Activated naive CD4-positive, alpha-beta T cell treated with anti-CD3 and anti-CD28 coated beads, Interleukin-2, amount 50 U/mL, for 16 hours (primary cell): ENCODE data around the gene LRP1B.

Source experiments
- DNase-seq: peaks from one replicate; pipeline ENCODE4 v3.0.0-alpha.2; 2020

The LRP1B gene

DNA sequence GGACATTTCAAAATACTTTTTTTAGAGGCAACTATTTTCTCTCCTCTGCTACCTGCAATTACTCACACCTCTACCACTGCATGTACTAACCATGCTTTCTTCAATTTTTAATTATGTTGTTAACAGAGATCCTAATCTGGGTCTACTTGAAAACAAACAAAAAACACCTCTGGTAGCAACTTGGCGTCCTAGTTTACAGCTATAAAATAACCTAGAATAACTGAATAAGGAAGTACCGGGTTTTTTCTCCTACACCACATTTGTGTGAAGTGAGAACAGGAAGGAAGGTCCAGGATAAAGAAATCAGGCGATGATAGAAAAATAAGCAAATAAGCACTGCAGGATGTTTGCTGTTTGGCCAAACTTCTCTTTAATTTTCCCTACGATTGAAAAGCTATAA, 633.5 kb downstream of the LRP1B start:
- no peak for DNase-seq

DNA sequence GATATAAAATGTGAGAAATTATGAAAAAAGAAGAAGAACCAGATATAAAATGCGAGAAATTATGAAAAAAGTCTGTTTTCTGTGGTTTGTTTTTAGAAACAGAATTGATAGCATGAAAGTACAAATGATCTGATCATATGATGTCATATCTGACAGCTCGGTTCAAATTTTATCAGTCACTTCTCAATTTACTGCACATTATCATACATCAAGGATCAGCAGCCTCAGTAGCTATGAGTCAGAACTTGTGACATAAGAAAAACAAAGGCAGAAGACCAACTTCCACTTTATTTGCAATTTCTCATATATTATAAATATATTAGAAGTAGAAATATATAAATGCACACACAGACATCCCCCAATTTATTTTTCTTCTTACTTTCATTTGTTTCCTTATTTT, 634.0 kb downstream of the LRP1B start:
- no peak for DNase-seq

DNA sequence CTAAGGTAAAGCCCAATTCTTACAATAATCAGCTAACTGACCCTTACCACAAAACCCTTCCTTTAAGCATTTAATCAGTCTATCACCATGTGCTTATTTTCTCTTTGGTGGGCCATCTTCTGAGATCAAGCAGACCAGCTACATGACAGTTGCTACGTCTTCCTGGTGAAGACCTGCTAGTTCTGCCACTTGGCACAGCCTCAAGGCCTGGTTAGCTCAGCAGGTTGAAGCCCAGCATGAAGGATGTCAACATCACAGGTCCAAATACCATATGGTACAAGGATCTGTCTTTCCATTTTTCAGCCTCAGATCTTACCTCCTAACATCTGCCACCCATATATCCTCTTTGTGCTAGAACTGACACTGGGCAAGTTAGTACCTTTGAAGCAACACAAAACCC, 636.9 kb downstream of the LRP1B start:
- no peak for DNase-seq

DNA sequence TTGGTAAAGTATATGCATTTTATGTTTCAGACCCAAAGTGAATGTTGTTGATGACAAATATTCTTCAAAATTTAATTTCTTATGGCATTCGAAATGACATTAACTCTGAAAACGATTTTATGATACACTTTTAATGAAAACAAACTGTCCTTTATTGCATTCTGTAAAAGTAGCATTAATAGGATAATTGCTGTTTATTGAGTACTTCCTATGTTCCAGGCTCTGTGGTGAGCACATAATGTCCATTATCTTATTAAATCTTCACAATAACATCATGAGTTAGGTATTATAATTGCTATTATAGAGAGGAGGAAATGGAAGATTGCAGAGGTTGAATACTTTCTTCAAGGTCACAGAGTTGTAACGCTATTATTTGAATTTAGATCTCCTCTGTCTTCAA, 638.0 kb downstream of the LRP1B start:
- no peak for DNase-seq

DNA sequence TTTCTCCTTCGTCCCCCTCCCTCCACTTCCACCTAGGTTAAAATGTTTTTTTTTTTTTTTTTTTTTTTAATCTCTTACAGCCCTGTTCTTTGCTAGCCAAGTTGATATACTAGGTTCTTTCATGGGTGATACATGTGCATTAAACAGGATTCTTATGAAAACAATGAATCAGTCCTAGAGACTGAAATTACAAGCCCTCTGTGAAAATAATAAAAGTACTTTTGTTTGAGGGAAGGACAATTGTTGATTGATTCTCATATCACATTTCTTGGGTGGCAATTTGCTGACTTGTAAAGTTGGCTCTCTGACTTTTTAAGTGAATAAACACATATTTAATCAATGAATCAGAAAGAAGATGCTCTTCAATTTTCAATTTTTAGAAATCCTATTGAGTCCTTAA, 639.9 kb downstream of the LRP1B start:
- DNase-seq, result no peak

DNA sequence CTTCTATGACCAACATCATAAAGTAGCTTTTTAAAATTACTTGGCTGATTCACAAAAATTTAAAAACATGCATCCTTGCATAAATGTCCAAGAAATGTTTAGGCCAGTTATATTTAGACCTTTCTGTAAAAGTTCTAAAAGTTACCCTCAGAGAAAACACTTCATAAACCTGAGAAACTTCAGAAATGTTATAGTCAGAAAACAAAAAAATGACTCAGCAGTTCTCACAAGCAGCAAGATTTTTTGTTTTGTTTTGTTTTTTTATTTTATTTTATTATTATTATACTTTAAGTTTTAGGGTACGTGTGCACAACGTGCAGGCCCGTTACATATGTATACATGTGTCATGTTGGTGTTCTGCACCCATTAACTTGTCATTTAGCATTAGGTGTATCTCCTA, 648.1 kb downstream of the LRP1B start:
- DNase-seq, result no peak

DNA sequence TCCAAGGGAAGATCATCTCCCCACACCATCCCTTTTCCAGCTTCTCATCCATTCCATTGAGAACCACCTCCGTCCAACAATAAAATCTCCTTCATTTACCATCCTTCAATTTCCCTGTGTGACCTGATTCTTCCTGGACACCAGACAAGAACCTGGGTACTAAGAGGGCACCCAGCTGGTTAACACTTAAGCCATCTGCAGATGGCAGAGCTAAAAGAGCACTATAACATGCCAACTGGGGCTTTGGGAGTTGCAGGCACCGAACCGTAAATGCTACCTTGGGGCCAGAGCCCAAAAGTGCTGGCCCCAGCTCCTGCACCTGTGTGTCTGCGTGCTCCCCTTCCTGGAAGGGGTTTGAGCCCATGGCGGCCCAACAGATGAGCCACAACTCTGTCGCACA, 655.0 kb downstream of the LRP1B start:
- DNase-seq, result no peak

DNA sequence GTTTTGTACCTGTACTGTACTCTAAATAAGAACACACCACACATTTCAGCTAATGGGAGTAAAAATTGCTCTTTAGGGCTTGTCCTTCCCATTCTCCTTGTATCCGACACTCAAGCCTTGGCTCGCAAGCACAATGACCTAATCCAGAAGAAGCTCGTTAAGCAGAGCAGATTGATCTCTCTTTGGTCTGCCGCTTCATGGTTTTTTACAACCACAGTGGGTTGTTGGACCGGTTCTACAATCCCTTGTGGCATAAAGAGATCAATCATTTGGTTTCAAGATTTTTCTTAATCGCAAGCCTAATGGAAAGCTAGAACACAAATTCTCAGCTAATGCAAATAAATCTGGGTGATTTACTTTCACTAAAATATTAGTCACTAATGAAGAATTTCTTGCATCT, 662.1 kb downstream of the LRP1B start:
- DNase-seq, result no peak

DNA sequence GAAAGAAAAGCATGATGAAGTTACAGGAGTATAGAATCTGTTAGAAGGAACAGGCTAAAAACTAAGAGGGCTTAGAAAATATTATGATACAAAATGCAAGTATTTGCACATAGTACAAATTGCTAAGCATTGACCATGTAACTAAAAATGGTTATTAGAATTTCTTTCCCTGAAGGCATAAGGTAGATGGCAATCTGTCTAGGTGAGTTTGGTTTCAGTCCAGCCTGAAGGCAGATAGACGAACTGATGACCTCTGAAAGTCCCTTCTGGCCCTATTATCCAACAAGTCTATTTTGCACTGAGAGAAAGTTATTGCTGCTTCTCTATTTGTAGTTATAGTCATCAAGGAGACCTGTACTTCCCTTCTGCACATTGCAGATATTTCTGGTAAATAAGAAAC, 663.5 kb downstream of the LRP1B start:
- DNase-seq, result no peak

DNA sequence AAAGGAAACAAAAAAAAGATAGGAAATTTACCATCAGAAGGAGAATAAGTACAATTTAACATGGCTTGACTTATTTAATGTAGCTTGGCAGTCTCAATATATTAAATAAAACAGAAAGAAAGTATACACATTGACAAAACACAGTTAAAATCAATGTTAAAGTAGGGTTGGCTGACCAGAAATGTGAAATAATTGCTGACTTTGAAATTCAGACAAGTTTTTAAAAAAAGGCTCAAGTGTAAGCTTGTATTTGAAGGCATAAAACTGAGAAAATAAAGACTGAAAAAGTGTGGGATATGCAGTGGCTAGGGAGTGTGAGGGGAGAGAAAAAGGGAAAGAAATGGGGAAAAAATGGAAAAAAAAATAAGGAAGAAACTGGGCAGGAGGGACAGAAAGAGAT, 665.8 kb downstream of the LRP1B start:
- DNase-seq, result no peak

DNA sequence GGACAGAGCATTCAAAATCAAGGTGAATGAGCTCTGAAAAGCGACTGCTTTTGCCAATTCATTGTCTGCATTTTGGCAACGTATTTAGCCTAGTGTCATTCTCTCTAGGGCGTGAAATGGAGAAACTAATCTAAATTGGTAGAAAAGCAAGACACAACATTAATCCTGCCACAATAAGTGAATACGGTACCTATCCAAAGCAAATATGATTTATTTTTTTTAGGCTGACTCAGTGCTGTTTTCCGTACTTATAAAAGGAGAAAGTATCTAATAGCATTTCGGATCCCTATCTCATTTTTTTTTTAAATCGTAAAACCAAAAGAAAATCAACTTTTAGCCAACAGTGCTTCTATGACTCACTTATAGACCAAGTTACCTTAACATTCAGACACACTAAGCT, 672.5 kb downstream of the LRP1B start:
- no peak for DNase-seq

DNA sequence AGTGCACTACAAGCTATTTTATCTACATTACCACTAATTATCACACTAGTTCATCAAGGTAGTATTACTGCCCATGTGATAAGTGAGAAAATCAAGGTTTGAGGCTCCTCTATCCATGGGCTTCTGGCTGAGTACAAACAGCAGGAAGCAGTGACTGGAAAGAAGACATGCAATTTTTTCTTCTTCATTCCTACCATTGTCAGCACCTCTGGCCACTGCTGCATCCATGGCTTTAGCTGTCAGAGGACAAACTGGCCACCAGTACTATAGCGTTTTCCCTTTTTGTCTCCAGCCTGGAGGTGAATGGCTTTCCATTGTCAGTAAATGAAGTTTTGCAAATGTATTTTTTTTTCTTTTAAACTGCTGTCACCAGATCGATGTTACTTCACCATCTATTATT, 674.9 kb downstream of the LRP1B start:
- no peak for DNase-seq

DNA sequence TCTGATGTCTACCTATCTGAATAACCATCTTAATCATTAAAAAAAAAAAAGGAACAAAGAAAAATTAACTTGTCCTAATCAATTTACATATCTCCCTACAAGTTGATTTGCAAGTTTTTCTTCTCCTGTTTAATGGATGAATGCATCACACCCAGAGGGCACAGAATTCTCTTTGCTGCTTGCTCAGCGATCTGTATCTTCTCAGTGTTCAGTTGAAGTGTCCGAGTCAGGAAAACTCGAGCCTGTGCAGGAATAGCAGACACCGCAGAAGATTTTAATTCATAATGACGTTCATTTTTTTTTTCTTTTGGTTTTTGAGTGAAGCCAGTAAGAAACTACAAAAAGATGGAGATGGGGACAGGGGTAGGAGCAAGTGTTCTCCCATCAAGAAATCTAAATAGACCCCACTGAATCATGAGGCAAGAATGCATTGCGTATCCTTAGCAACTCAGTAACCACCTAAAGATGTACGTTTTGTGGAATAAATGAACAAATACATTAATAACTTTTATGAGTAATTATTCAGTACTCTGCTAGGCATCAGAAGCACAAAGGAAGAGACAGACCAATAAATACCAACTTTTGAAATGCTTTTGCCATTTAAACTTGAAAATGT, 675.5 kb downstream of the LRP1B start:
- DNase-seq, result no peak

DNA sequence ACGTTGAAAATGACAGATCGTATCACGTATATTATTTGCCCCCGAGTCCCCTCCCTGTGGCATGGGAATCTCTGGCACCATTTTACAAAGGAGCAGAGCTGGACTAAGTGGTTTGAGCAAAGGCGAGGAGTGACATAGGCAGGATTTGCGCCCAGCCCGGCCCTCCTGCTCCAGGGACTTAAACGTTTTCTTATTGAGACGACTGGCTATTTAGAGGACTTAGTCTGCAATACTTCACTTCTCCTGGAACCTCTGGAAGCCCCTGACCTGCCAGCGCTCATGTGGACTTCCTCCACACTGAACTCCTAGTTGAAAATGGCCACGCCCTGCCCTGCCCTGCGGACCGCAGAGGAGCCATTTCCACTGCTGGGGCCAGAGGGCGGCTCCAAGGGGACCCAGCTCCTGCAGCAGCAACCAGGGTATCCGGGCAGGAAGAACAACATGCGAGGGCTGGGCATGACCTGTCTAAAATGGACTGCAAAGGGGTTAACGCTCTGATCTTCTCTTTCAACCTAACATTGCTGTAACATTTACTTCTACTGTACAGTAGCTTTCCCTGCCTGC, 690.7 kb downstream of the LRP1B start:
- DNase-seq, result no peak

DNA sequence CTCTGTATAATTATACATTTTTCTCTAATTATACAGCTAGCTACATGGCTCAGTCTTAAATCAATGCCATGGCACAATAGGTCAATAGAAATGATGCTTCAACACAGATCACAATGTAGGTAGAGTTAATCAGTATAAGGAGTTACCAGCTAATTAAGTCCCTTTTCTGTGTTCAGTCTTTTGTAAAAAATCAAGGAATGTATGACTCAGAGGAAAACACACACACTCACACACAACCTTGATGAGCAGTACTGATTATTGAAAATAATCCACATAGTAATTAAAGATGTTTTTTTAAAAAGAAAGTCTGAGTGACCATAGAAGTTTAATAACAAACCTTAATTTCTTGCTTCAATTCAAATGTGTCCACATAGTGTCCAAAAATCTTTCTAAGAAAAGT, 691.3 kb downstream of the LRP1B start:
- no peak for DNase-seq

DNA sequence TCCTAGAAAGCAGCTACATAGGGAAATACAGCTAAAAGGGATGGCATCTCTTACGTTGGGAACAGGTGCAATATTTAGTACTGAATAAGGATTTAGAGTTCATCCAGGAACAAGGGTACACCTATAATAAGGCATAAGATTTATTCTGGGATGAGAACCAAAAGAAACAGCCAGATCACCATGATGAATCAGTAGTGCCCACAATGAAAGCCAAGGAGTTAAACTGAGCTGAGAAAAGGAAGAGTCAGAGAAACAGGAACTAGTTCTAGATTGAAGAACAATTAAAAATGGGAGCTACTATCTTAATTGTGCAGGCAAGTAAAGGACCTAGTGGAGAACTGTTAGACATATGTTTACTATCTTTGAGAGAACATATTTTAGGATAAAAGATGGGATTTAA, 692.3 kb downstream of the LRP1B start:
- DNase-seq, result no peak

DNA sequence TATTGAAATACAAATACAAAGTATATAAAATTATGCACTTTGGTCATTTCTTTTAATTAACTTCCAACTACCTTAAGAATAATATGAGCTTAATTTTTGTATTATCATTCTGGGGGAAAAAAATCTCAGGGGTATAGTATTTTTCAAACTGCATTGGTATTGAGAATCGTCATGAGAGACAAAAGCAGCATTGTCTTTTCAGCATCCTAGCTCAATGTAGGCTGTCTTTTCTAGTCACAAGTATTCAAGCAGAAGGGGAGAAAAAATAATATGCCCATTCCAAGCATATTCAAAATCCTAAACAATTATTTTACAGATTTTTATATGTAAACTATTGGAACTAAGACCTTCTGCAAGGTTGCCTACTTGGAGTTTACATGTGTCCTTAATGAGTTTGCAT, 693.3 kb downstream of the LRP1B start:
- DNase-seq, result no peak

DNA sequence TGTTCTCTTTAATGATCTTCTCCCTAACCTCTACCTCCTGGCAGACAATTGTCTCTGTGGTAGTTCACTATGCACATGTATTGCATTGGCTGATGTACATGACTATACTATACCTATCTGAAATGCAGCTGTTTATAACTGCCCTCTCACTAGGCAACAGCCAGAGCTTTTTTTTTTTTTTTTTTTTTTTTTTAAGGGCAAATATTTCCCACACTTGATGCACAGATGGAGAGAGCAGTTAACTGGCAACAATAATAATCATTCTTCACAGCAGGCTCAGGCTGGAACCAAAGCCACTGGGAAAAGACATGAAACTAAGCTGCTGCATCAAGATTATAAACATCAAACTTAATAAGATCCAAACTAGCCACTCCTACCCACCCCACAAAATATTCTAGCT, 707.7 kb downstream of the LRP1B start:
- DNase-seq, result no peak

DNA sequence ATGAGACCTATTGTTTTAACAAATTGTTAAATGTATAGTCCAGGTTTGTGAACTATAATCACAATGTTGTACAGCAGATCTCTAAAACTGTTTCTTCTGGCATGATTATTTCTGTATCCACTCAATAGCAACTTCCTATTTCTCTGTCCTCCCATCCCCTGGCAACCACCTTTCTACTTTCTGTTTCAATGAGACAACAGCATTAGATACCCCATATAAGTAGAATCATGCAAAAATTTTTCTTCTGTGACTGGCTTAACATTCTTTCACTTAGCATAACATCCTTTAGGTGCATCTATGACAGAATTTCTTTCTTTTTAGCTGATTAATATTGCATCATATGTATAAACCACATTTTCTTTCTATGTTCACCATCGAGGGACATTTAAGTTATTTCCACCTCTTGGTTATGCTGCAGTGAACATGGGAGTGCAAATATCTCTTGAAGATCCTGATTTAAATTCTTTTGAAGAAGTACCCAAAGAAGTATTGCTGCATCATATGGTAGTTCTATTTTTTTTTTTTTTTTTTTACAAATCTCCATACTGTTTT, 713.5 kb downstream of the LRP1B start:
- no peak for DNase-seq

DNA sequence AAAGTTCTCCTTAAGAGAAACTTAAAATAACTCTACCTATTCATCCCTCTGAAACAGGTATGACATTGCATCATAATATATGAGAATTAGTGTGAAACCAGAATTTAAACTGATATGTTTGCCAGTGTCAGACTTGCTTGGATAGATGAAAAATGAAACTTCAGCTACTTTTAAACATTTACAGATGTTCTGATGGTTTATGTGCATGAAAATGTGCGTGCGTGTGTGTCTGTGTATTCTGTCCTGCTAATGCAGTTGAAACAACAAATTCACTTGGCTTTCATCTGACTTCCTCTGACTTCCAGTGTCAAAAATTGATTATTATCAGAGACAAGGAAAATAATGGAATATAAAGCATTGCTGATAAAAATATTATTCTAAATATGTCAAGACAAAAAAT, 719.4 kb downstream of the LRP1B start:
- DNase-seq, result no peak

DNA sequence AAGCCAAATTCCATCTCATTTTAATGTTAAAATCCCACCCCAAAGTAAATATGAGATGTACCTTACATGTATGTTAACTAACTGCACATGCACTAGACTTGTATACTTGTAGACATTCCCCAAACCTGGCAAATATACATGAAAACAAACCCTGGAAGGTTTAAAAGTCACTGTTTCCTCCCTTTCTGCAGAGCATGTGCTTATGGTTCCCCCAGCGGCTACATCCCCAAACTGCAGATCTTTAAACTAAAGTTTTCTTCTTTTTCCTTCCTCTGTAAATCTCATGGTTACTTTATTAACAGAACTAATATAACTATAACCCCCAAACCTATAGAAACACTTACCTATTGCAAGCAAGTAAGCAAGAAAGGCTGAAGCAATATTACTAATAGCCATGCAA, 731.5 kb downstream of the LRP1B start:
- no peak for DNase-seq

DNA sequence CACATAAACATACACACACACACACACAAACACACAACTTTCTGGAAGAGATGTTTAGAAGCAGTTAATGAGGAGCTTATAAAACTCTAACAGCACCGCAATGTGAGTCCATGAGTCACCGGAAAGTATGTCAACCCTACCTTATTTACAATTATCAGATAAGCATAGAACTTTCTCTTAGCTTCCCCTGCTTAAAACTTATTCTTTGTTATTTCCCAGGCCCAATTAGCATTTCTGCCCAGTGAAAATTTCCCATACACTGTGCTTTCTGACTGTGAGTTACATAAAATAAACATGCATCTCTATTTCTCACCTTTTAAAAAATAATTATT, 737.6 kb downstream of the LRP1B start:
- DNase-seq, result no peak

DNA sequence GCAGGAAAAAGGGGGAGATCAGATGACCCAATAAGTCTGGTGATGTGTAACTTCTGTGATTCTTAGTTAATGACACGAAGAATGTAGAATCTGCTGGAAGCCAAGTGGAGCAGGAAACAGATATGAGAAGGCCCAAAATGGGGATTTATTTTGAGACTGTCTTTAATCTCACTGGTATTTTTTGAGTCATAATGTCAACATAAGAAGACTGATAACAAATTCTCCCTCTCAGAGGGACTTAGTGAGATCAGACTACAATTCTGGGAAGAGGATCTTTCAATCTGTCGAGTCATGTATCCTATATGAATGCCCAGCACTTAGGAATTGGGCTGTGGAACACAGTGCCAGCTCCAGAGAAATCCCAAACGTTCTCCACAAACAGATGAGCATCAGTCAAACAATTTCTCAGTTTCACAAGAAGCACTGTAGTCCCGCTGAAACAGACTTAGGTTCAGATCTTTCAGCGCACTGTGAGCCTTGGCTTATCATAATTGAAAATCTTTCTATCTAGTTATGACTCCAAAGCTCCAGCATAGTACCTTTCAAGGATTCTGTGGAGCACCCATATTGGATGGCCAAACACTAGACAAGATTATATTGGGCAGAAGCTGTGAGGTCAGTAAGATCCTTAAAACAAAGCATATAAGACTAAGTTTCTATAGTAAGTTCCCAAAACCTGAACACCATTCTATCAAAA, 738.2 kb downstream of the LRP1B start:
- no peak for DNase-seq

DNA sequence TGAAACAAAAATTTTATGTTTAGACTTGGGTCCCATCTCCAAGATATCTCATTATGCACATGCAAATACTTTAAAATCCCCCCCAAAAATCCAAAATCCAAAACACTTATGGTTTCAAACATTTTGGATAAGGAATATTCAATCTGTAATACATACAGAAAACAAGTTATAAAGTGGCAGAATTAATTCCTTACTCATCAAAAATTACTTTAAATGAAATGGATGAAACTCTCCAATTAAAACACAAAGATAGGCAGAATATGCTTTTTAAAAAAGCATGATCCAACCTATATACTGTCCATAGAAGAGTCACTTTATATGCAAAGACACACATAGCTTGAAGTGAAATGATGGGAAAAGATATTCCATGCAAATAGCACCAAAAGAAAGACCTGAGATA, 744.6 kb downstream of the LRP1B start:
- no peak for DNase-seq

DNA sequence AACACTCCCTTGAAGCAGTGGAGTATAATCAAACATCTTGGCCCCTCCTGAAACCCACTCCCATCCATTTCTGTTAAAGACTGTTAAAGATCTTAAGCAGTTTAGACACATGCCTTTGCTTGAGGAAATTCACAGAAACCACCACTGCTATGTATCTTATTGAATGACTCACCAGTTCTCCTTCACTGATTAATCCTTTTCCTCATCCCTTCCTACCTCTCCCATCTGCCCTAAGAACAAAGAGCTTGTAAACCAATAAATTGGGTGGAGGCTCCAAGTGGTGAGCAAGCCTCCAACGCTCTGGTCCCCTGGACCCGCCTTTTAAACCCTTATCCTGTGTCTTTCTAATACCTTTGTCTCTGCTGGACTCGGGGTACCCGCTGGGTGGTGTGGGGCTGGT, 746.1 kb downstream of the LRP1B start:
- DNase-seq, result no peak
